ENCODE data around the gene TMEM45B.
"Not testable (repeated sequence)": the region's sequence is repeated elsewhere in the genome, so short reads cannot be mapped to it uniquely, and the experiment has no call there.

TMEM45B gene
- 1.2 to 4.6 reads per million in 2 donors for total RNA-seq

GRCh38 chr11:129815596-129816461, at the start of gene TMEM45B:
TSS of gene TMEM45B (plus strand) at chr11:129815848. CDS start at chr11:129852483, 36,635 bp downstream.
- peak in 2 of 5 experiments; percentile 14 to 38 for DNase-seq

- DNase-seq: peak in 1 of 5 experiments; percentile 52
Measured at GRCh38 chr11:129766898-129767604, 48.6 kb upstream of the TMEM45B start.

GRCh38 chr11:129767827-129768226, 47.8 kb upstream of the TMEM45B start:
- no peak for DNase-seq

- DNase-seq: no peak
Measured at GRCh38 chr11:129768356-129768755, 47.3 kb upstream of the TMEM45B start.

GRCh38 chr11:129769059-129769458, 46.6 kb upstream of the TMEM45B start:
- no peak for DNase-seq

GRCh38 chr11:129770993-129771392, 44.7 kb upstream of the TMEM45B start:
- DNase-seq: no peak

- DNase-seq: peak in 1 of 5 experiments; percentile 30
Measured at GRCh38 chr11:129771456-129771855, 44.2 kb upstream of the TMEM45B start.

GRCh38 chr11:129778877-129779276, 36.8 kb upstream of the TMEM45B start:
- no peak for DNase-seq

GRCh38 chr11:129779342-129779741, 36.3 kb upstream of the TMEM45B start:
- DNase-seq: no peak

- no peak for DNase-seq
Measured at GRCh38 chr11:129785383-129786111, 30.1 kb upstream of the TMEM45B start.

- not testable (repeated sequence) for DNase-seq
Measured at GRCh38 chr11:129786112-129786416, 29.6 kb upstream of the TMEM45B start.

- no peak for DNase-seq
Measured at GRCh38 chr11:129787532-129788155, 28.0 kb upstream of the TMEM45B start.

- DNase-seq: no peak
Measured at GRCh38 chr11:129788278-129788677, 27.4 kb upstream of the TMEM45B start.

- peak in 1 of 5 experiments; percentile 35 for DNase-seq
Measured at GRCh38 chr11:129790106-129790505, 25.5 kb upstream of the TMEM45B start.

- DNase-seq: no peak
Measured at GRCh38 chr11:129791515-129791914, 24.1 kb upstream of the TMEM45B start.

- DNase-seq: no peak
Measured at GRCh38 chr11:129792663-129793062, 23.0 kb upstream of the TMEM45B start.

- DNase-seq: no peak
Measured at GRCh38 chr11:129795089-129795488, 20.6 kb upstream of the TMEM45B start.

GRCh38 chr11:129798212-129798611, 17.4 kb upstream of the TMEM45B start:
- no peak for DNase-seq

- DNase-seq: not testable (repeated sequence)
Measured at GRCh38 chr11:129800162-129800561, 15.5 kb upstream of the TMEM45B start.

- DNase-seq: no peak
Measured at GRCh38 chr11:129800655-129801054, 15.0 kb upstream of the TMEM45B start.

- DNase-seq: no peak
Measured at GRCh38 chr11:129803533-129803932, 12.1 kb upstream of the TMEM45B start.

GRCh38 chr11:129804012-129804411, 11.6 kb upstream of the TMEM45B start:
- DNase-seq: peak in 1 of 5 experiments; percentile 33

GRCh38 chr11:129808241-129808640, 7.4 kb upstream of the TMEM45B start:
- not testable (repeated sequence) for DNase-seq
